Measurements from ENCODE around the gene STAT1.

STAT1 gene

DNA sequence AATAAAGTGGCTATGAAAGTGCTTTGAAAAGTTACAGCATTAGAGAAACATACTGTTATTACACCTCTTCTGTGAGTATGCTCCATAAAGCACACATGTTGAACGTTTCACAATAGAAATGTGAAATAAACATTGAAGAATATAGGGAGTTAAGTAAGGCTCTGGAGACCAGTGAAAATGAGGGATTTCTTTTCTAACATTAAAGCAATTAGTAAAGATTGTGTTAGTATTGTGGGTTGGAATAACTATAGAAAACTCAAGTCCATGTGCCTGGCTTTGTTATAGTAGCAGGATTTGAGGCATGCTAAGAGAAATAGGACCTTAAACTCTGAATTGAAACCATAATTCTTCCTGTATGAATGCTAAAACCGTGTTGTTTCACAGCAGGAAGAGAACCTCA lies 70.3 kb downstream of the STAT1 start:
- TF ChIP-seq, protein P1, sequence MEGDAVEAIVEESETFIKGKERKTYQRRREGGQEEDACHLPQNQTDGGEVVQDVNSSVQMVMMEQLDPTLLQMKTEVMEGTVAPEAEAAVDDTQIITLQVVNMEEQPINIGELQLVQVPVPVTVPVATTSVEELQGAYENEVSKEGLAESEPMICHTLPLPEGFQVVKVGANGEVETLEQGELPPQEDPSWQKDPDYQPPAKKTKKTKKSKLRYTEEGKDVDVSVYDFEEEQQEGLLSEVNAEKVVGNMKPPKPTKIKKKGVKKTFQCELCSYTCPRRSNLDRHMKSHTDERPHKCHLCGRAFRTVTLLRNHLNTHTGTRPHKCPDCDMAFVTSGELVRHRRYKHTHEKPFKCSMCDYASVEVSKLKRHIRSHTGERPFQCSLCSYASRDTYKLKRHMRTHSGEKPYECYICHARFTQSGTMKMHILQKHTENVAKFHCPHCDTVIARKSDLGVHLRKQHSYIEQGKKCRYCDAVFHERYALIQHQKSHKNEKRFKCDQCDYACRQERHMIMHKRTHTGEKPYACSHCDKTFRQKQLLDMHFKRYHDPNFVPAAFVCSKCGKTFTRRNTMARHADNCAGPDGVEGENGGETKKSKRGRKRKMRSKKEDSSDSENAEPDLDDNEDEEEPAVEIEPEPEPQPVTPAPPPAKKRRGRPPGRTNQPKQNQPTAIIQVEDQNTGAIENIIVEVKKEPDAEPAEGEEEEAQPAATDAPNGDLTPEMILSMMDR (IDR thresholded peaks at IDR 0.05; ENCODE audit: low read depth, low read length) = no peak
- in situ Hi-C loops (cut with HindIII; ENCODE audit: low sequenced_read_pairs) = no loop called here
- DNase-seq (ENCODE audit: low read depth, low spot score) = no peak
- no peak overlapping the region for H3K4me3 ChIP-seq (ENCODE audit: low read depth, low read length)

DNA sequence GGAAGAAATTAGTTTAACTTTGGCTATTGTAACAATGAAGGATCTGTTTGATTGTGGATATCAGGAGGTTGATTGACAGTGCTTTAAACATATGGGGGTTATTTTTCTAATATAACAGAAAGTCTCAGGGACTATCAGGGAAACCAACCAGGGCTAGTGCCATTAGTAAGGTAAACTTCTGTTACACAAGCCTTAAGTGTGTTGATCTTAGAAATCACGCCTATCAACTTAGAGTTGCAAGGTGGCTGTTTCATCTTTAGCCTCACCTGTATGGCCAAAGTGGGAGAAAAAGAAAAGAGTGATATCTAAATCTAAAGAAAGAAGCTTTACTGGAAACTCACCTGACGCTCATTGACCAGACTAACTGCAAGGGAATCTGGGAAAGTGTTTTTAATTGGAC lies 71.3 kb downstream of the STAT1 start:
- no peak overlapping the region for H3K4me3 ChIP-seq (ENCODE audit: low read depth, low read length)
- TF ChIP-seq, protein P1 (IDR thresholded peaks at IDR 0.05; ENCODE audit: low read depth, low read length) = no peak
- in situ Hi-C loops (cut with HindIII; ENCODE audit: low sequenced_read_pairs) = no loop called here
- DNase-seq (ENCODE audit: low read depth, low spot score) = no peak

DNA sequence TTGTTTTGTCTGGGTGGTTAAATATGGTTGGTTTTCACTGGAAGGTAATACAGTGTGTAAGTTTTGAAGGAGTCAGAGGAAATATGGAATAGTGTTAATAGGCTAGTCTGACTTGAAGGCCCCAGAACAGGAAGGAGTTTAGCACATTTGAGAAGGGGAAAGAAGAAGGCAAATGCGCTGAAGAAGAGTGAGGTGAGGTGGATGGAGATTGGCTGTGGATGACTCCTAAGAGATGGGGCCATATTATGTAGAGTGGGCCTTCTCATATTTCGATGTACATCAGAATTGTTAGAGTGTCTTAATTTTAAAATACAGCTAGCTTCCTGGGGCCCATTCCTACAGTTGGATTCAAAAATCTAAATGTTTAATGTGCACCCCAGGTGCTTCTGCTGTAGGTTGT lies 72.4 kb downstream of the STAT1 start:
- TF ChIP-seq, protein P1 (IDR thresholded peaks at IDR 0.05; ENCODE audit: low read depth, low read length) = no peak
- no peak for DNase-seq (ENCODE audit: low read depth, low spot score)
- in situ Hi-C loops (cut with HindIII; ENCODE audit: low sequenced_read_pairs) = no loop called here
- H3K4me3 ChIP-seq (ENCODE audit: low read depth, low read length) = no peak overlapping the region

DNA sequence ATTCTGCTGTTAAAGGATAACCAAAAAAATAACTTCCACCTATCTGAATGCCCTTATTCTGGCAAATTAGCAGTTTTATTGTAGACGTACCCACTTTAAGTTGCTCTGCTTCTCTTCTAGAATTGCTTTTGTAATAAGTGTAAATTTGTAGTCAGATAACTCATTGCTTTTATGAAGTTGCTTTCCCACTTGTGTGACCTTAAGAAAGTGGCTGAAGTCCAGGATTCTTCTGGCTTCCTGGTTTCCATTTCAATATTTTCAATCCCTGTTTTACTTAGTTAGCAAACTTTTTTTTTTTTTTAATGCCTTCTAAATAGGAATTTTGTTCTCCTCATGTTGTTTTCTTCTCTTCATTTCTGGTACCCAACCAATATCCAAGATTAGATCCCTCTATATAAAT lies 73.5 kb downstream of the STAT1 start:
- H3K4me3 ChIP-seq (ENCODE audit: low read depth, low read length) = no peak overlapping the region
- in situ Hi-C loops (cut with HindIII; ENCODE audit: low sequenced_read_pairs) = no loop called here
- TF ChIP-seq, protein P1 (IDR thresholded peaks at IDR 0.05; ENCODE audit: low read depth, low read length) = no peak
- no peak for DNase-seq (ENCODE audit: low read depth, low spot score)

DNA sequence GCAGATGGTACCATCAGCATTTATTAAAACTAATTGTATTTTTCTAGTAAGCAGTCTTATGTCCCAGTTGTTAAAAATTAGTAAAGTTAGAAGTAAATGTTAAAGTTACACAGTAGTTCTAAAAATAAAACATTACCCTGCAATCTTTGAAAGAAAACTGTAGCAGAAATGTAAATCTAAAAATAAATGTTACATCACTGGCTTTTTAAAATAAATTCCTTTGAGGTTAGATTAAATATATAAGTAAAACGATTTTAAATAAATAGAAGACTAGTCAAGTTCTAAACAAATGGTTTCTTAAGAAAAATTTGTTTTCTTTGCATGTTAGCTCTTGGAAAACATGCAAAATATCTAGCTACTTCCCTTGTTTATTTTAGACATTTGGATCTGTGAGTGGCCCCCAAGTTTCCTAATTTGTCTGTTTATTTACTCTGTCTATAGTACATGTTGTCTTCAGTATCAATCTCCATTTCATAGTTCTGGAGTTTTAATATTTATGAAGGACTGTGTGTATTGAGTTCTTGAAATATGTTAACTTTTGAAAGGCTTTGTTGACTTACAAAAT lies 75.1 kb downstream of the STAT1 start:
- in situ Hi-C loops (cut with HindIII; ENCODE audit: low sequenced_read_pairs) = no loop called here
- H3K4me3 ChIP-seq (ENCODE audit: low read depth, low read length) = no peak overlapping the region
- TF ChIP-seq, protein P1 (IDR thresholded peaks at IDR 0.05; ENCODE audit: low read depth, low read length) = no peak
- no peak for DNase-seq (ENCODE audit: low read depth, low spot score)

DNA sequence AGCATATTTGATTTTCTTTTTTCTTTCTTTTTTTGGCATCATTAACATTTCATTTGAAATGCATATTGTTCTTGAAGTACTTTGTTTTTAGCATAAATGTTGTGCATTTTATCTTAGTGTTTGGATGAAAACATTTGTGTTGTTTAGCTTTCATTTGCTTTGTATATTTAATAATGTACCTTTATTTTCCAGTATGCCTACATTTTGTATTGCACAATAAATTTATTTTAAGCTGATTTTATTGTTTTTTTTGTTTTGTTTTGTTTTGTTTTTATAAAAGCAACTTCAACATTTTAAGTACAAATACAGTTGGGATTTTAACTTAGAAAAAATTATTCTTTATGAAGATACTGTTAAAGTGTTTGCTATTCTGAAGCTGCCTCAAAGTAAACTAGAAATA lies 78.9 kb downstream of the STAT1 start:
- in situ Hi-C loops (cut with HindIII; ENCODE audit: low sequenced_read_pairs) = no loop called here
- no peak overlapping the region for H3K4me3 ChIP-seq (ENCODE audit: low read depth, low read length)
- TF ChIP-seq, protein P1 (IDR thresholded peaks at IDR 0.05; ENCODE audit: low read depth, low read length) = no peak
- no peak for DNase-seq (ENCODE audit: low read depth, low spot score)

DNA sequence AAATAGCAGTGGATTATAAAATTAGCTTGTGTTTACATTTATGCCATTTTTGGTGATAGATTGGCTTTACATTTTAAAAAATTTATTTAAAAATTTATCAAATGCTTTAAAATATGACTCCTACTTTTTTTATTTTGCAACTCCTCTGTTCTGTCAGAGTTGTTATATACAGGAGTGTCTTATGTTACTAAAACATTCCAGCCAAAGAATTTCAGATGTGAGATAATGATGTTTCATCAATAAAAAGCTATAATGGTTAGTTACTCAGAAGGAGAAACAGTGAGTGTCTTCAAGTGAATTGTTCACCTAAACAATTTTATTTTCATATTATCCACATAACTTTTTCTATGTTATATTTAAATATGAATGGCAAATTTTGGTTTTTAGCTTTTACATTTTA lies 80.6 kb downstream of the STAT1 start:
- TF ChIP-seq, protein P1 (IDR thresholded peaks at IDR 0.05; ENCODE audit: low read depth, low read length) = no peak
- no peak for DNase-seq (ENCODE audit: low read depth, low spot score)
- H3K4me3 ChIP-seq (ENCODE audit: low read depth, low read length) = no peak overlapping the region
- in situ Hi-C loops (cut with HindIII; ENCODE audit: low sequenced_read_pairs) = no loop called here

Data from astrocyte of the spinal cord (primary cell).